ENCODE results near the gene PRCP.

Gene PRCP

GRCh38 chr11:82815406-82815805 is 84.8 kb downstream of the PRCP start:
- 87% methylated on average over 1 of the region's 2 CpGs for WGBS
- Histone ChIP-seq H3K27ac (ENCODE audit: low read length, poor library complexity, severe bottlenecking) (no peak overlapping the region), H2BK5ac (ENCODE audit: low read depth, low read length, poor library complexity, severe bottlenecking) (no peak overlapping the region), H3K36me3 (ENCODE audit: control insufficient read depth in 1 of 2, insufficient read depth in 2 of 2, low read depth in 1 of 2, low read length in 2 of 2) (no peaks in the 10 kb centered on the region), H2AFZ (ENCODE audit: low read depth, low read length) (no peak overlapping the region), H3K23ac (ENCODE audit: low read length in 2 of 2) (no peak overlapping the region), H3K18ac (ENCODE audit: low read depth in 1 of 2, low read length in 2 of 2) (no peak overlapping the region), H3K14ac (ENCODE audit: low read length in 2 of 2) (no peak overlapping the region), H3K9ac (ENCODE audit: low read length) (no peak overlapping the region), H3K4ac (ENCODE audit: low read depth in 1 of 2, low read length in 2 of 2) (no peak overlapping the region), H2BK120ac (ENCODE audit: low read depth, low read length) (no peak overlapping the region), H2BK15ac (ENCODE audit: low read depth, poor library complexity, severe bottlenecking) (no peak overlapping the region), H3K9me3 (ENCODE audit: control insufficient read depth, low read length) (no peaks in the 10 kb centered on the region), H4K8ac (ENCODE audit: low read length) (no peak overlapping the region), H4K91ac (ENCODE audit: low read length) (no peak overlapping the region), H3K4me3 (ENCODE audit: insufficient read depth in 1 of 2, low read depth in 1 of 2, low read length in 2 of 2) (no peak overlapping the region), H3K4me2 (ENCODE audit: low read length, poor library complexity, severe bottlenecking) (no peak overlapping the region), H3K27me3 (ENCODE audit: control insufficient read depth in 1 of 2, insufficient read depth in 1 of 2, low read length in 2 of 2) (peaks cover 0 to 31% of the 10 kb centered on the region in 2 experiments), H2BK12ac (ENCODE audit: low read length in 2 of 2) (no peak overlapping the region), H3K4me1 (ENCODE audit: control insufficient read depth, insufficient read depth, low read depth, low read length) (peaks cover 3% of the 10 kb centered on the region), H3K79me1 (replicated peaks; ENCODE audit: low read length, poor library complexity, severe bottlenecking) (no peaks in the 10 kb centered on the region), H2AK5ac (ENCODE audit: low read length, severe bottlenecking) (no peak overlapping the region)
- no peak for DNase-seq

DNA sequence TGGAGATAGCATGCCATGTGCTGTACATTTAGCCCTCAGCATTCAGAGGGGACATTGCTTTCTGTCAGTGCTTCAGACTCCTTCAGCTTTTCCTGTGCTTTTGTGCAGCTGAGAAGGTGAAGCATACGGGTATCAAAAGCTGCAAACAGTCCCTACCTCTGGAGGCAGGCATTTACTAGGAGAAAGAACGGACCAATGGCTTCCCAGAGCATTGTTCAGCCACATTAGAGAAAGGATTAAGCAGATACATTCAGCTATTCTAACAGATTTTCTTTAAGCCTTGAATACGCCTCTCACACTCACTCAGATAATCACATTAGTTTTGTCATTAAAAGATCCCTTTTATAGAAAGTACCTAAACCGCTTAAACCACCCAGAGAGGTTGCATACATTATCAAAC is 85.9 kb downstream of the PRCP start:
- H2AK5ac ChIP-seq (ENCODE audit: low read length, severe bottlenecking), result no peak overlapping the region
- H3K4ac ChIP-seq (ENCODE audit: low read depth in 1 of 2, low read length in 2 of 2), result no peak overlapping the region
- peaks cover 3% of the 10 kb centered on the region for H3K4me1 ChIP-seq (ENCODE audit: control insufficient read depth, insufficient read depth, low read depth, low read length)
- no peak overlapping the region for H3K23ac ChIP-seq (ENCODE audit: low read length in 2 of 2)
- 47% methylated on average over 4 of the region's 4 CpGs for WGBS
- H4K8ac ChIP-seq (ENCODE audit: low read length), result no peak overlapping the region
- H3K9ac ChIP-seq (ENCODE audit: low read length), result no peak overlapping the region
- H3K27me3 ChIP-seq (ENCODE audit: control insufficient read depth in 1 of 2, insufficient read depth in 1 of 2, low read length in 2 of 2), result peaks cover 0 to 36% of the 10 kb centered on the region in 2 experiments
- no peak overlapping the region for H2BK120ac ChIP-seq (ENCODE audit: low read depth, low read length)
- no peak for DNase-seq
- no peak overlapping the region for H2AFZ ChIP-seq (ENCODE audit: low read depth, low read length)
- H3K9me3 ChIP-seq (ENCODE audit: control insufficient read depth, low read length), result no peaks in the 10 kb centered on the region
- H2BK15ac ChIP-seq (ENCODE audit: low read depth, poor library complexity, severe bottlenecking), result no peak overlapping the region
- no peak overlapping the region for H2BK5ac ChIP-seq (ENCODE audit: low read depth, low read length, poor library complexity, severe bottlenecking)
- H3K18ac ChIP-seq (ENCODE audit: low read depth in 1 of 2, low read length in 2 of 2), result no peak overlapping the region
- no peak overlapping the region for H4K91ac ChIP-seq (ENCODE audit: low read length)
- H3K4me3 ChIP-seq (ENCODE audit: insufficient read depth in 1 of 2, low read depth in 1 of 2, low read length in 2 of 2), result no peak overlapping the region
- H3K14ac ChIP-seq (ENCODE audit: low read length in 2 of 2), result no peak overlapping the region
- no peaks in the 10 kb centered on the region for H3K79me1 ChIP-seq (replicated peaks; ENCODE audit: low read length, poor library complexity, severe bottlenecking)
- no peak overlapping the region for H3K4me2 ChIP-seq (ENCODE audit: low read length, poor library complexity, severe bottlenecking)
- H2BK12ac ChIP-seq (ENCODE audit: low read length in 2 of 2), result no peak overlapping the region
- no peak overlapping the region for H3K27ac ChIP-seq (ENCODE audit: low read length, poor library complexity, severe bottlenecking)
- H3K36me3 ChIP-seq (ENCODE audit: control insufficient read depth in 1 of 2, insufficient read depth in 2 of 2, low read depth in 1 of 2, low read length in 2 of 2), result no peaks in the 10 kb centered on the region

GRCh38 chr11:82811369-82811768 is 88.9 kb downstream of the PRCP start:
- Histone ChIP-seq H2BK15ac (ENCODE audit: low read depth, poor library complexity, severe bottlenecking) (no peak overlapping the region), H2BK12ac (ENCODE audit: low read length in 2 of 2) (no peak overlapping the region), H3K79me1 (replicated peaks; ENCODE audit: low read length, poor library complexity, severe bottlenecking) (no peaks in the 10 kb centered on the region), H3K9me3 (ENCODE audit: control insufficient read depth, low read length) (no peaks in the 10 kb centered on the region), H4K8ac (ENCODE audit: low read length) (no peak overlapping the region), H3K27ac (ENCODE audit: low read length, poor library complexity, severe bottlenecking) (no peak overlapping the region), H2AFZ (ENCODE audit: low read depth, low read length) (no peak overlapping the region), H3K36me3 (ENCODE audit: control insufficient read depth in 1 of 2, insufficient read depth in 2 of 2, low read depth in 1 of 2, low read length in 2 of 2) (no peaks in the 10 kb centered on the region), H2AK5ac (ENCODE audit: low read length, severe bottlenecking) (no peak overlapping the region), H3K4me2 (ENCODE audit: low read length, poor library complexity, severe bottlenecking) (no peak overlapping the region), H3K14ac (ENCODE audit: low read length in 2 of 2) (no peak overlapping the region), H2BK5ac (ENCODE audit: low read depth, low read length, poor library complexity, severe bottlenecking) (no peak overlapping the region), H2BK120ac (ENCODE audit: low read depth, low read length) (no peak overlapping the region), H3K4me1 (ENCODE audit: control insufficient read depth, insufficient read depth, low read depth, low read length) (peaks cover 3% of the 10 kb centered on the region), H3K9ac (ENCODE audit: low read length) (no peak overlapping the region), H3K23ac (ENCODE audit: low read length in 2 of 2) (no peak overlapping the region), H3K4me3 (ENCODE audit: insufficient read depth in 1 of 2, low read depth in 1 of 2, low read length in 2 of 2) (no peak overlapping the region), H4K91ac (ENCODE audit: low read length) (no peak overlapping the region), H3K27me3 (ENCODE audit: control insufficient read depth in 1 of 2, insufficient read depth in 1 of 2, low read length in 2 of 2) (peaks cover 0 to 31% of the 10 kb centered on the region in 2 experiments), H3K18ac (ENCODE audit: low read depth in 1 of 2, low read length in 2 of 2) (no peak overlapping the region), H3K4ac (ENCODE audit: low read depth in 1 of 2, low read length in 2 of 2) (no peak overlapping the region)
- 72% methylated on average over 8 of the region's 8 CpGs for WGBS
- DNase-seq, result no peak

- Histone ChIP-seq H2BK12ac (ENCODE audit: low read length in 2 of 2) (no peak overlapping the region), H4K8ac (ENCODE audit: low read length) (no peak overlapping the region), H3K4me3 (ENCODE audit: insufficient read depth in 1 of 2, low read depth in 1 of 2, low read length in 2 of 2) (no peak overlapping the region), H3K9me3 (ENCODE audit: control insufficient read depth, low read length) (no peaks in the 10 kb centered on the region), H3K18ac (ENCODE audit: low read depth in 1 of 2, low read length in 2 of 2) (no peak overlapping the region), H2BK120ac (ENCODE audit: low read depth, low read length) (no peak overlapping the region), H3K79me1 (replicated peaks; ENCODE audit: low read length, poor library complexity, severe bottlenecking) (no peaks in the 10 kb centered on the region), H2AFZ (ENCODE audit: low read depth, low read length) (no peak overlapping the region), H3K4me2 (ENCODE audit: low read length, poor library complexity, severe bottlenecking) (no peak overlapping the region), H3K23ac (ENCODE audit: low read length in 2 of 2) (no peak overlapping the region), H3K14ac (ENCODE audit: low read length in 2 of 2) (no peak overlapping the region), H2BK15ac (ENCODE audit: low read depth, poor library complexity, severe bottlenecking) (no peak overlapping the region), H3K9ac (ENCODE audit: low read length) (no peak overlapping the region), H3K36me3 (ENCODE audit: control insufficient read depth in 1 of 2, insufficient read depth in 2 of 2, low read depth in 1 of 2, low read length in 2 of 2) (no peaks in the 10 kb centered on the region), H3K4ac (ENCODE audit: low read depth in 1 of 2, low read length in 2 of 2) (no peak overlapping the region), H3K27ac (ENCODE audit: low read length, poor library complexity, severe bottlenecking) (no peak overlapping the region), H3K27me3 (ENCODE audit: control insufficient read depth in 1 of 2, insufficient read depth in 1 of 2, low read length in 2 of 2) (peaks cover 0 to 30% of the 10 kb centered on the region in 2 experiments), H2AK5ac (ENCODE audit: low read length, severe bottlenecking) (no peak overlapping the region), H2BK5ac (ENCODE audit: low read depth, low read length, poor library complexity, severe bottlenecking) (no peak overlapping the region), H4K91ac (ENCODE audit: low read length) (no peak overlapping the region), H3K4me1 (ENCODE audit: control insufficient read depth, insufficient read depth, low read depth, low read length) (peaks cover 3% of the 10 kb centered on the region)
- WGBS, result 64% methylated on average over 2 of the region's 3 CpGs
- DNase-seq, result no peak
These were observed 89.5 kb downstream of the PRCP start for GRCh38 chr11:82810738-82811137.
